SIG-M5 (cell line): Measurements from ENCODE around the gene HORMAD2.
"Not testable (repeated sequence)": the region's sequence is repeated elsewhere in the genome, so short reads cannot be mapped to it uniquely, and the experiment has no call there.

Experiments used
- DNase-seq: peaks from one replicate; lab custom pipeline; 2025; lab: John Stamatoyannopoulos, UW

Gene HORMAD2

DNA sequence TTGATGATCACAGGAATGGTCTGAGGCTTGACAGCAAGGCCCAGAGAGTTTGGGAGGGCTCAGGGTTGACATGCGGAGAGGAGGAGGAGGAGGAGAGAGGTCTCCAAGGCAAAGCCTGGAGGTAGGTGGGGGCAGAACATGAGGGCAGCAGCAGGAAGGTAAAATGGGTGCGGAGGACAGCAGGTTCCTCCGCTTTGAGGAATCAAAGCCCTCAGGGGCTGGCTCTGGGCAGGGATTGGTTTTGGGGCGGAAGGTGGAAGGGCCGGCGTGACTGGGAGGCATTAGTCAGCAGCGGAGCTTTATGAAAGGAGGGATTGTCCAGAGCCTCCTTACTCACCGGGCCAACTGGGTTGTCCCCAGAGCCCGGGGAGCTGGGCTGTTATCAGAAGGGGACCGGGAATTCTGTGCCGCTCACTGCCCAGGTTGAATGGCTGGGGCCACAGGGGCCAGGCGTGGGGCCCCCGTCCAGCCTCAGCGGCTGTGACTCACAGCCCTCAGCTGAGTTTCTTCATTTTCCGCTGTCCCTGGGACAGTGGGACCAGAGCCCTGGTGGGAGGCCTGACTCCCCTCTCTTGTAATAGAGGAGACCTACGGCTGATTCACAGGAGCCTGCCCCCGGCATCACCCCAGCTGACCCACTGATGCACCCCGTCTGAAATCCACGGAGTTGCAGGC is 130.1 kb downstream of the HORMAD2 start:
- DNase-seq: no peak

DNA sequence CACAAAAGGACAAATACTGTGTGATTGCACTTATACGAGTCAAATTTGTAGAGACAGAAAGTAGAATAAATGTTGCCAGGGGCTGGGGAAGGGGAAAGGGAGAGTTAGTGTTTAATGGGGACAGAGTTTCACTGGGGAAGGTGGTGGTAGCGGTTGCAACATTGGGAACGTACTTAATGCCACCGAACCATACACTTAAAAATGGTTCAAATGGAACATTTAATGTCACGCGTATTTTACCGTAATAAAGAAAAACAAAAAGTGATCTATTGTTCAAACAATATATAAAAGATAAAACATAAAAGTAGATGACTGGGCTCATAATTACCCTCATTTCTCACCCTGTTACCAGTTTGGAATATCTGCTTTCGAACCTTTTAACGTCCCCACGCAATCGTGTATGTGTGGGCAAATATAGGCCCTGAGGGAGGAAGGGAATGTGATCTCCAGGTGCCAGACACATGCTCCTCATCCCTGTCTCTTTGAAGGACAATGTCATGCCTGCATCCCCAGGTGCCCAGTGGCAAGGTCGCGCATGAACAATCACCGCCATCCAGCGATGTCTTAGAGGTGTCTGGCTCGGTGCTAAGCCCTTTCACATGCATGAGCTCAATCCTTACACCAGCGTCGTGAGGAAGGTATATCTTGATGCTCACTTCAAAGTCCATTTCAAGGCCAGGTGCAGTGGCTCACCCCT is 131.0 kb downstream of the HORMAD2 start:
- no peak for DNase-seq

DNA sequence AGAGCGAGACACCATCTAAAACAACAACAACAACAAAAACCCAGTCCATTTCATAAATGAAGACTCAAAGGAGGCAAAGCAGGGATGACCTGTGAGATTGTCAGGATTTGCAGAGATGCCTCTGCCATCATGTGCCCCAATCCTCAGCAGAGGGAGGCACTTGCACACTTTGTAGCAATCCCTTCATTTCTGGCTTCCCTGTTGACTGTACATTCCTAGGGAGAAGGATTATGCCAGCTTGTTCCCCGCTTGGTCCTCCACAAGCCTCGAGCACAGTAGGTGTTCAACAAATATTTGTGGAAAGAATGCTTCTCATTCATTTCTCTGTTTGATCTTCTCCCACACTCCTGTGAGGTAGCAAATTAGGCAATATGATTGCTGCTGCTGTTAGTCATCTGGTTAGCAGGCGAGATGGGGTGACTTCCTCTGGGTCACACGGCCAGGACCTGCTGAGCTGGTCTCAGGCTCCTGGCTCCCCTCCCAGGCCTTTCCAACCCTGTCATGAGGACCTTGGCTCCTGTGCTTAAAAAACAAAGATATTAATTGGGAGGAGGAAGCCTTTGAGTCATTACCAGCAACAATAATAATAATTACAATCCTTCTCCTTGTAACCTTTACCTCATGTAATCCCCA is 132.2 kb downstream of the HORMAD2 start:
- no peak for DNase-seq

DNA sequence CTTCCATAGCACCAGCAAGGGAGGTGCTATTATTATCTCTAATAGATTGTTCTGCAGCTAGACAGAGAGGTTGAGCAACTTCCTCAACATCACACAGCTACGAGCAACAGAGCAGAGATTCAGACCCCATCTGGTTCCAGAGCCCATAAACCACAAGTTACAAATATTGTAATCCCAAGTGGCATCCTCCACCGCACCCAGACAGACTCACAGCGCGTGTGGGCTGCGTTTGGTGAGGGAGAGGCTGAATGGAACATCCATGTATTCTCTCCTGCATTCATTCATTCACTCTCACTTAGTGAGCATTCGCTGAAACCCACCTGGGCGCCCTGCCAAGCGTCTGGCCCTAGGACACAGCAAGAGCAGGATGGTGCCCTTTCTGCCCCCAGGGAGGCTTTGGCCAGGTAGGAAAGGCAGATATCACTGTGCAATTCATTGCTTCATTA is 132.8 kb downstream of the HORMAD2 start:
- DNase-seq: no peak

DNA sequence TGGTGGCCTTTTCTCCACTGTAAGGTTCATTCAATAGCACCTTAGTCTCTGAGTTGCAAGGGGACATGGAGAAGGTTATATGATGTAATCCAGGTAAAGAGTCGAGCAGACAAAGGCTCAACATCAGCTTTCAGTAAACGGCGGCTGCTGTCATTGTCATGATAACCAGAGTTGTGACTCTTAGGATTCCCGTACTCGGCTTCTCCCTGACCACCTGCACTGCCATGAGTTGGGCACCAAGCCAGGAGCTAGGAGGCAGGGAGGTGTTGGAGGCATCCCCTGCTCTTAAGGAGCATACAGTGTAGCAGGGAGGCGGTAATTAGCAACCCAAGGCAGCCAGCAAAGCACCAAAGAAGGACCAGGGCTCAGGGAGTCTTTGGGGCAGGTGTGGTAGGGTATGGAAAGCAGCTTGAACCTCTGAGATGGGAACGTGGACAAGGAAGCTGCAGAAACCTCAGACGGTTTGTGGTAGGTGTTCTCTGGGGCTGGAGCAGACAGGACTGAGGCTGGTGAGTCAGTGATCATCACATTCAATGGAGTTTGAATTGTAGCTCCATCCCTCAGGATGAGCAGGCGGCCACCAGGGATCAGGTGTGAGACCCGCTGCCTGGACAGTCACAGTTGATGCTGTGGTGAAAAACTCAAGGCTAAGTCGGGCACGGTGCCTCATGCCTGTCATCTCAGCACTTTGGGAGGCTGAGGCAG is 134.6 kb downstream of the HORMAD2 start:
- DNase-seq: no peak

DNA sequence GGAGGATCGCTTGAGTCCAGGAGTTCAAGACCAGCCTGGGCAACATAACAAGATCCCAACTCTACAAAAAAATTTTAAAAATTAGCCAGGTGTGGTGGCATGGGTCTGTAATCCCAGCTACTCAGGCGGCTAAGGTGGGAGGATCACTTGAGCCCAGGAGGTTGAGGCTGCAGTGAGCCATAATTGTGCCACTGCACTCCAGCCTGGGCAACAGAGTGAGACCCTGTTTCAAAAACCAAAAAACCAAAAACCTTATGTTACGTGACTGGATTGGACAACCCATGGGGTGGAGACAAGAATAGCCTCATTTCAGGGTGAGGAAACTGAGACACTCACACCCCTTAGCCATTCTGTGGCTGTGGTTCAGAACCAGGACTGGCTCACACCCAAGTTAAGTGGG is 136.0 kb downstream of the HORMAD2 start:
- not testable (repeated sequence) for DNase-seq

DNA sequence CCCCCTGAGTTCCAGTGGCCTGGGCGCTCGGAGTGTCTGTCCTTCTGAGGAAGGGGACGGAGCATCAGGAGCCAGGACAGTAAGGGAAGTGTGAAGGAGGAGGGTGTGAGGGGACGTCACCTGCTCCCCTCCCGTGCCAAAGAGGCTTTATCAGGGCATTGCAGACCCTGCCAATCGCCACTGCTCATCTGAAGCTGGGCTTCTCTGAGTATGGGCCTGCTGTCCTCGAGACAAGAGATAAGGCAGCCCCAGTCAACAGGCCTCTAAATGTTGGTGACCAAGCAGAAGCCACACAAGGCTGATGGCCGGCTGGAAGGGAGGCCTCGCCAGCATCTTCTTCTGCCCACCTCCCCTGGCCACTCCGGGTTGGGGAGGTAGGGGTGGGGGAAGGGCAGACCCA is 136.4 kb downstream of the HORMAD2 start:
- no peak for DNase-seq

DNA sequence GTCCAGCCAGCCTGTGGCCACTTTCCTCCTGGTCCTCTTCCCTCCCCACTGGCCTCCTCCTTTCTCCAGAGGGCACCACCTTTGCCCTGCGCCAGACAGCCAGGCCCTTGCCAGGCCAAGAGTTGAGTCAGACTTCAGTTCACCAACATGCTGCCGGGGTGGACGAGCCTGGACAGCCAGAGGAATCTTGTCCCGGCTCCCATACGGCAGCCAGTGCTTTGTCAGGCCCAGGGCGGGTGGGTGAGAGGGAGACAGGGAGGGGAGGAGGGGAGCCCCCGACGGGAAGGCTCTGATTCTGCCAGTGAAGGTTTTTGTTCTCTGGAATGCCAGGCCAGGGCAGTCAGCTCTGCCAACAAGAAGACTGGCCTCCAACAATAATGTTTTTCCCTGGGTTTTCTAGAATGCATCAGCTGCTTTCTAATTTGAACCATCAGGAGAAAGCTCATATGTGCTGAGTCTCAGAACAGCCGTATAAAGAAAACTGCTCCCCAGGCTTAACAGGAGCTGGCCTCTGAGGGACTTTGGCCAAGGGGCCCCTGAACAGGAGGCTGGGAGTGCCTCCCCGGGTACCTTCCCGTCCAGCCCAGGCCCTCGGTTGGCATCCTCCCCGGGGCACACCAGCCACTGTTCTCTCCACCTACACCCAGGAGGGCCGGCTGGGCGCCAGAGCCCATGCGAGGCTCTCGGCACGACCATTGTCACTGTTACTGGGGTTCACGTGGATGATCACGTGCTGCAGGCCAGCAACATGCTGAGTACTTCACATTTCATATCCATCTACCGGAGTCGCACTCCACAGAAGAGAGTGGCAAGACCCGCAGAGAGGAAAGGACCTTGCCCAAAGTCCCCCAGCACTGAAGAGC is 137.7 kb downstream of the HORMAD2 start:
- DNase-seq: no peak

DNA sequence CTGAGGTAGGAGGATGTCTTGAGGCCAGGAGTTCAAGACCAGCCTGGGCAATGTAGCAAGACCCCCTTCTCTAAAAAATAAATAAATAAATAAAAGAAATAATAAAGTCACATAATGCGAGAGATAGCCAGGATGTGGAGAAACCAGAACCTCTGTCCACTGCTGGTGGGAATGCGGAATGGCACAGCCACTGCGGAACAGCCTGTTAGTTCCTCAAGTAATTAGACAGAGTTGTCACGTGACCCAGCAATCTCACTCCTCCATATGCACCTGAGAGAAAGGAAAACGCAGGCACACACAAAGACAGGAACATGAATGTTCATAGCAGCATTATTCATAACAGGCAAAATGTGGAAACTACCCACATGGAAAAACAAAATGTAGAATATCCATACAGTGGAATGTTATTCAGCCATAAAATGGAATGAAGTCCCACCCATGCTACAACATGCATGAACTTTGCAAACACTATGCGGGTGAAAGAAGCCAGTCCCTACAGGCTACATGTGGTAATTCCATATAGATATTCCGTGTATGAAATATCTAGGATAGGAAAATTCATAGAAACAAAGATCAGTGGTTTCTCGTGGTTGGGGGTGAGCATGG is 138.9 kb downstream of the HORMAD2 start:
- no peak for DNase-seq

DNA sequence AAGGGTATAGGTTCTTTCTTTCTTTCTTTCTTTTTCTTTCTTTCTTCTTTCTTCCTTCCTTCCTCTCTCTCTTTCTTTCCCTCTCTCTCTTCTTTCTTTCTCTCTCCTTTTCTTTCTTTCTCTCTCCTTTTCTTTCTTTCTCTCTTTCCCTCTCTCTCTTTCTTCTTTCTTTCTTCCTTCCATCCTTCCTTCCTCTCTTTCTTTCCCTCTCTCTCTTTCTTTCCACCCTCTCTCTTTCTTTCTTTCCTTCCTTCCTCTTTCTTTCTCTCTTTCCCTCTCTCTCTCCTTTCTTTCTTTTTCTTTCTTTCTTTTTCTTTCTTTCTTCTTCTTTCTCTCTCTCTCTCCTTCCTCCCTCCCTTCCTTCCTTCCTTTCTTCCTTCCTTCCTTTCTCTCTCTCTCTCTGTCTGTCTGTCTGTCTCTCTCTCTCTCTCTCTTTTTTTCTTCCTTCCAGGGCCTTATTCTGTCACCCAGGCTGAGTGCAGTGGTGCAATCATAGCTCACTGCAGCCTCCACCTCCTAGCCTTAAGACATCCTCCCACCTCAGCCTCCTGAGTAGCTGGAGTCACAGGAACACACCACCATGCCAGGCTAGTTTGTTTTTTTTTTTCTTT is 139.5 kb downstream of the HORMAD2 start:
- DNase-seq: no peak

DNA sequence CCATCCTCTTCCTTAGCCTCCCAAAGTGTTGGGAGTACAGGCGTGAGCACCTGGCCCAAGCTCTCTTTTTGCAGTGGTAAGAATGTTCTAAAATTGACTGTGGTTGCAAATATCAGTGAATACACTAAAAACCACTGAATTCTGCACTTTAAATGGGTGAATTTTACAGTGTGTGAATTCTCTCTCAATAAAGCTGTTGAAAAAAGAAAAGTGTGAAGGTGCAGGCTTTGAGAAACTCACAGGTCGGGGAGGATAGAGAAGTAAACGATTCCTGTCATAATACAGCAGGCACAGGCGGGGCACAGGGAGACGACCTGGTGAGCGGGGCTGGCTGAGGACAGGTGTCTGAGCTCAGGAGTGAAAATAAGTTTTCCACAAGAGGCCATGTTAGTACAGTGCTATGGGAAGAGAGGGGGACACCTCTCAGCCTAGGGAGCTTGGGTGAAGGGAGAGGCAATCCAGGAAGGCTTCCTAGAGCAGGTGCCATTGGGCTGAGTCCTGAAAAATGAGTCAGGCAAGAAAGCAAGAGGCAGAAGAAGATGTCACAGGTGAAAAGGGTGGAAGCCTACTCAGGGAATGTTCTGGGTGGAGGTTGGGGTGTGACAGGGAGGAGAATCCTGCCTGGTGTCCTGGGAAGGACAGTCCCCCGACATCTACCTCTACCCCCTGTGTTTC is 140.2 kb downstream of the HORMAD2 start:
- no peak for DNase-seq

DNA sequence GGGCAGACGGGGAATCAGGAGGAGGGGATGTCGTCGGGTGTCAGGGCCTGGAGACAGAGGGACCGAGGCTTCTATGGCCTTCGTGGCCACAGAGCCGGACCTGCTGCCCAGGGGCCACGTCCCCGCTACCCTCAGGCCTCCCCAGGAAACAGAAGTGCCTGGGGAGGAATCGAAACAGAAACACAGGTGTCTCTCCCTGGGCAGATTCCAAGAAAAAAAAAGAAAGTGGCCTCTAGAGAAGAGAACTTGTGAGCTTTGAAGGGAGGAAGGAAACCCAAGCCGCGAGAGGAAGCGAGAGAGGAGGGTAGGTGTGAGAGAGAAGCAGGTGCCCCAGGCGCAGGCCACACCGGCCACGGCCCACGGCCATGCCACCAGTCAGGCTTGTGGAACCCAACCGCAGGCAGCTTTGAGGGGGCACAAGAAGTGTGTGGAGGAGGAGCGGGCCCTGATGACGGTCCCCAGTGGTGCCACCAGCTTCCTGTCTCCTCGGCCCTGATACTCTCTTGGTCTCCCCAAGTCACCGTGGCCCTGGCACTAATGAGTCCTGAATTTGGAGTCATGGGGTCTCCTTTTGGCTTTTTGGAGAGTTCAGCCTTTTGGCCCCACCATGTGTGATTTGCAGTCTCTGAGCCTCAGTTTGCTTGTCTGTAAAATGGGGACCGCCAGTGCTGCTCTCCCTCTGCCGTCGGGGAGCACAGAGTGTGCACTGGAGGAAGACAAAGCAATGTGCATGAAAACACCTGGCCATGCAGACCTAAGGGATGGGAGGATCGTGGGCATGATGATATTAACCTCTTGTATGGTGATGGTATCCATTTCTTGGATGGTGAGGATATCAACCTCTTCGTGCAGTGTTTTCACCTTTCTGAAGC is 141.1 kb downstream of the HORMAD2 start:
- no peak for DNase-seq

DNA sequence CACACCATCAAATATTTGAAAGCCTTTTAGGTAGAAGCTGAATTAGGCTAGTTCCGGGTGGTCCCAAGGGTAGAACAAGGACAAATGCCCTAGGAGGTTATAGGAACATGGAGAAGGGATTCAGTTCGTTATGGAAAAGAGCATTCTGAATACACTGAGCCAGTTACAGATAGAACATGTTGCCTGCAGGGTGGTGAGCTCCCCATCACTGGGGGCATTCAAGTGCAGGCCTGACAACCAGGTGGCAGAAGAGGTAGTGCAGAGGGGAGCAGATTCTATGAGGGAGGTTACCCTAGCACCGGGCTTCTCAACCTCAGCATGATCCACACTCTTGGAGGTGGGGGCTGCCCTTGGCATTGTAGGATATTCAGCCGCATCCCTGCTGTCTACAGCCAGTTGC is 142.1 kb downstream of the HORMAD2 start:
- DNase-seq: no peak

DNA sequence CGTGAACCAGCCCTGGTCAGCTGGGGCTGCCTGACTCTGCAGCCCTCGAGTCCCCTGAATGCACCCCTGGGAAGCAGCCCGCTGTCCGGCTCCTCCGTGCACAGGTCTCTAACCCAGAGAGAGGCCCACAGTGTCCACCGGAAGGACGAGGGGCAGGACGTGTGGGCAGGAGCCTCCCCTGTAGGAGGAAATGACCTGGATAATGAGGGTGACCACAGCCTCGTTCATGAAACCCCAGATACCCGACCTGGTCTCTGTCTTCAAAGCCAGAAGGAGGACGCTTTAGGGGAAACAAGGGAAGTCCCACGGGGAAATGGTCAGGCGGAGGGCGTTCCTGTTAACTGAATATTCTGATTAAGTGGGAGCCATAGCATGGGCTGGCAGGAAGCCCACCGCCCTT is 143.0 kb downstream of the HORMAD2 start:
- DNase-seq: no peak

DNA sequence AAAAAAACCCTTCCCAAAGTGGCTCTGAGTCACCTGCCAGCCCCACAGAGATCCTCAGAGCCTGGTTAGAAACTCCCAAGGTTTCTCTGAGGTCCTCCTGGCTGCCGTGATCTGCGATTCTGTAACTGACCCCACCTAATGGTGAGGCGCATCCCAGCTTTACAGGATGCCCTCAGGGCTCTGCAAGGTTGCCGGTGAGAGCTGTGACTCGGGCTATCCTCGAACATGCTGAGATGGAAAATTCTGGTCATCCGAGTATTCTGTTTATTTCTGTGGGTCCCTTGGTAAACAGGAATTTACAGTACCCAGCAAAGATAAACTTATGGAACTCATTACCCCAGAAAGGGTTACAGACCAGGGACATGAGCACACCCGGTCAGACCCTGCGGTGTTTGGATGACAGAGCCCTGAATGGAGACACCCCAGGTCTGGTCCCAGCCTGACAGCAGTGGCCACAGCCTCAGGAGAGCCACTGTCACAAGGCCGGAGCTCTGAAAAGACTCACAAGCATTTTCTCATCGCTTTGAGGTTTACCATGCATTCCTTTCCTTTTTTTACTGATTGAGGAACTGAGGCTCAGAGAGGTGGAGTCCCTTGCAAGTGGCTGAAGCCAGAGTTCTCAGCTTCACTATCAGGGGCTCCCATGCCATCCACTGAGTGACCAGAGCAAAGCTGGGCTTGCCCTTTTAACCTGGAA is 144.0 kb downstream of the HORMAD2 start:
- DNase-seq: no peak

DNA sequence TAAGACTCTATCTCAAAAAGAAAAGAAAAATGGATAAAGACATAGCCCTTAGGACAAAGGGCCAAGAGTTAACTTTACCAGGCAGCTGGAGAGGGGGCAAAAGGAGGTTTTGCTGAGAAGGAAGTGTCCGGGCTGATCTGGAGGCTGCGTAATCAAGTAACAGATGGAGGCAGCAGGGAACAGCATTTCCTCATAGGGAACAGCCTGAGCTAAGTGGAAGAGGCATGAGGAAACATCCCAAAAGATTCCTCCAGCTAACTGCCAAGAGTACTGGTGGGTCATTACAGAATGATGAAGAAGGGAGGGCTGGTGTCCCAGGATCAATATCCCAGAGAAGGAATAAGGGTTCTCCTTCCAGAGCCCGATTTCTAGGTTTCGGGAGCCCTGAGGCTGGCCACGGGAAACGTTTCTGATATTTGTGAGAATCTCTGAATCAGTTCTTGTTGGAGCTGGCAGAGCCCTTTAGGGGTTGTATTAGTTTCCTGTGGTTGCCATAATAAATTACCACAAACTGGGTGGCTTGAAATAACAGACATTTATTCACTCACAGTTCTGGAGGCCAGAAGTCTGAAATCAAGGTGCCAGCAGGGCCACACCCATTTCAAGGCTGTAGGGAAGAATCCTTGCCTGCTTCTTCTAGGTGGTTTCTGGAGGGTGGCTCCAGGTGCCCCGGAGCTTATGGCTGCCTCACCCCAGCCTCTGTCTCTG is 145.1 kb downstream of the HORMAD2 start:
- DNase-seq: no peak

DNA sequence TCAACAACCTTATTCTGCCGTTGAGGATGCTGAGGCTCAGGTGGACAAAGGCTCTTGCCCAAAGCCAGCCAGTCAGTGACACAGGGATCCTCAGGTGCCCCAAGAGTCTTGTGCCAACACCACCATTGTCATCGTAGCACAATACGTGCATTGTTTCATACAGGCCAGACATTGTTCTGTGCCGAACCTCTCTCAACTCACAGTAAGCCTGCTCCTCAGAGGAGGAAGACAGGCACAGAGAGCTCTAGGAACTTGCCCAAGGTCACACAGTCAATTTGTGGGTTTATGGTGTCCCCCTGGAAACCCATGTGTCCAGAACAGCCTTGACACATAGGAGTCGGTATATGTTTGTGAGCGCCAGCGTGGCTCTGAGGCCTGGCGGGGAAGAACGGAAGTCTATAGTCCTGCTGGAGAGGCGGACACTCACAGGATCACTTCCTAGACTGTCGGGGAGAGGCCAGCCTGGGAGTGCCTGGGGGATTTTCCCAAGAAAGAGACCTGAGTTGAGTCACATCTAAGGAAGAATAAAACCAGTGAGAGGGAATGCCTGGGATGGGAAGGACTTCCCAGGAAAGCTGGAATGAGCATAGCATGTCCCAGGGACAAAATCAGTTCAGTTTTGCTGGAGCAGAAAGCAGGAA is 146.0 kb downstream of the HORMAD2 start:
- no peak for DNase-seq
